CD14-positive monocyte (primary cell): ENCODE results near the gene TRIM7. TPM values are rescaled to one million over a fixed set of nuclear protein-coding genes. Genes with fewer than 3 reads are reported as not detected.

Source experiments
- DNase-seq, 3 donors: peaks; one replicate each; pipeline ENCODE4 v3.0.0-alpha.2; 2011 to 2022
- H2AFZ ChIP-seq: 2 replicates; pipeline ENCODE4 v1.6.0; 2012; ENCODE audit warnings: mild to moderate bottlenecking, low read depth, low read length, inconsistent platforms; ENCODE audit not compliant: insufficient read depth, poor library complexity, severe bottlenecking
- H3K27ac ChIP-seq, 2 donors: 1 replicate in 1 of 2; 2 replicates in 1 of 2; pipeline ENCODE4 v1.5.1; 2012 to 2013; ENCODE audit warnings: low read length in 2 of 2, control low read depth in 1 of 2, inconsistent platforms in 1 of 2, low read depth in 1 of 2, mild to moderate bottlenecking in 1 of 2
- H3K27me3 ChIP-seq, 2 donors: one replicate each; pipeline versions ENCODE4 v1.6.0 to v1.6.1; 2011 to 2013; ENCODE audit warnings: low read length in 2 of 2; ENCODE audit not compliant: control insufficient read depth in 2 of 2, insufficient read depth in 2 of 2
- H3K36me3 ChIP-seq, 2 donors: replicated peaks in 1 of 2; 1 replicate in 1 of 2; 2 replicates in 1 of 2; pipeline versions ENCODE4 v1.5.1 to v1.6.1; 2012 to 2013; ENCODE audit warnings: low read length in 2 of 2, control low read depth in 1 of 2, inconsistent platforms in 1 of 2, mild to moderate bottlenecking in 1 of 2; ENCODE audit not compliant: insufficient read depth in 2 of 2, control insufficient read depth in 1 of 2
- H3K4me1 ChIP-seq, 2 donors: 1 replicate in 1 of 2; 2 replicates in 1 of 2; pipeline versions ENCODE4 v1.5.1 to v1.6.1; 2012 to 2013; ENCODE audit warnings: low read length in 2 of 2, control low read depth in 1 of 2, inconsistent platforms in 1 of 2, mild to moderate bottlenecking in 1 of 2, moderate library complexity in 1 of 2; ENCODE audit not compliant: insufficient read depth in 2 of 2, control insufficient read depth in 1 of 2
- H3K4me2 ChIP-seq: replicated peaks from 2 replicates; pipeline ENCODE3; 2012; ENCODE audit warnings: low read length, moderate library complexity, mild to moderate bottlenecking; ENCODE audit not compliant: poor library complexity, severe bottlenecking; ENCODE audit errors: extremely low read depth
- H3K4me3 ChIP-seq, 3 experiments: fragments of 200-600 bp in 1 of 3; sonication (generic) in 1 of 3; replicated peaks in 1 of 3; 1 replicate in 2 of 3; 2 replicates in 1 of 3; pipeline ENCODE4 v1.5.1; 2011 to 2013; ENCODE audit warnings: low read length in 3 of 3, mild to moderate bottlenecking in 3 of 3, control low read depth in 2 of 3, low read depth in 2 of 3, inconsistent platforms in 1 of 3, moderate library complexity in 1 of 3
- H3K79me2 ChIP-seq: 2 replicates; pipeline ENCODE4 v1.6.0; 2012; ENCODE audit warnings: mild to moderate bottlenecking, control low read depth, inconsistent platforms, low read length, moderate library complexity; ENCODE audit not compliant: insufficient read depth
- H3K9ac ChIP-seq: 2 replicates; pipeline ENCODE4 v1.6.0; 2017; ENCODE audit warnings: low read length, mild to moderate bottlenecking; ENCODE audit not compliant: insufficient read depth, poor library complexity, severe bottlenecking
- H3K9me3 ChIP-seq, 2 donors: replicated peaks in 1 of 2; 1 replicate in 1 of 2; 2 replicates in 1 of 2; pipeline versions ENCODE4 v1.5.1 to v1.6.1; 2012 to 2013; ENCODE audit warnings: low read length in 2 of 2, control low read depth in 1 of 2; ENCODE audit not compliant: control insufficient read depth in 1 of 2, insufficient read depth in 1 of 2
- H4K20me1 ChIP-seq: 2 replicates; pipeline ENCODE4 v1.6.0; 2012; ENCODE audit warnings: mild to moderate bottlenecking, low read length, control low read depth, moderate library complexity; ENCODE audit not compliant: insufficient read depth
- H3K27ac Mint-ChIP-seq, 7 donors: one replicate each; pipeline ENCODE4 v1.8.0; 2020; ENCODE audit warnings: mild to moderate bottlenecking in 7 of 7, mixed read lengths in 7 of 7, moderate library complexity in 6 of 7, inconsistent platforms in 2 of 7
- H3K27me3 Mint-ChIP-seq, 3 donors: one replicate each; pipeline ENCODE4 v1.8.0; 2021 to 2022; ENCODE audit warnings: low read depth in 3 of 3, mild to moderate bottlenecking in 3 of 3, mixed read lengths in 3 of 3, moderate library complexity in 3 of 3, inconsistent platforms in 1 of 3
- H3K36me3 Mint-ChIP-seq, 2 donors: one replicate each; pipeline ENCODE4 v1.8.0; 2020; ENCODE audit warnings: mixed read lengths in 2 of 2, inconsistent platforms in 1 of 2, mild to moderate bottlenecking in 1 of 2
- H3K4me1 Mint-ChIP-seq: one replicate; pipeline ENCODE4 v1.8.0; 2020; ENCODE audit warnings: mild to moderate bottlenecking, mixed read lengths
- H3K4me3 Mint-ChIP-seq, 2 donors: one replicate each; pipeline ENCODE4 v1.8.0; 2020; ENCODE audit warnings: mild to moderate bottlenecking in 2 of 2, mixed read lengths in 2 of 2, moderate library complexity in 1 of 2
- H3K9me3 Mint-ChIP-seq, 7 donors: one replicate each; pipeline ENCODE4 v1.8.0; 2020 to 2022; ENCODE audit warnings: mixed read lengths in 7 of 7, mild to moderate bottlenecking in 6 of 7, moderate library complexity in 6 of 7, inconsistent platforms in 2 of 7
- CTCF ChIP-seq: fragments of 200-600 bp; IDR thresholded peaks from one replicate; pipeline ENCODE4 v1.8.0; 2022; ENCODE audit warnings: antibody characterized with exemption, mild to moderate bottlenecking
- WGBS: methylation state at CpG from one replicate; pipeline ENCODE4 v1.1.5; 2013; ENCODE audit warnings: missing lambda C conversion rate; ENCODE audit not compliant: insufficient coverage; 5-methylcytosine and 5-hydroxymethylcytosine counted together
- intact Hi-C, 2 donors: fragments of 100-400 bp; cut with micrococcal nuclease; formaldehyde crosslinking; loops; one replicate each; pipeline versions ENCODE4 v1.15.0 to v1.15.1; 2023
- polyA plus RNA-seq, 3 donors: library from polyadenylated mRNA; depleted of rRNA in 1 of 3; unstranded in 2 of 3; stranded (reverse) in 1 of 3; fragments of 300-500 nt in 2 of 3; fragments of >200 nt in 1 of 3; fragmentation: Illumina TruSeq in 2 of 3; gene quantifications; 1 replicate in 2 of 3; 2 replicates in 1 of 3; pipeline ENCODE4 v1.2.3, GENCODE V29; 2012 to 2021

Gene TRIM7
- polyA plus RNA-seq, 3 donors, result 9.5 to 12.8 (median 10.3) TPM

DNA sequence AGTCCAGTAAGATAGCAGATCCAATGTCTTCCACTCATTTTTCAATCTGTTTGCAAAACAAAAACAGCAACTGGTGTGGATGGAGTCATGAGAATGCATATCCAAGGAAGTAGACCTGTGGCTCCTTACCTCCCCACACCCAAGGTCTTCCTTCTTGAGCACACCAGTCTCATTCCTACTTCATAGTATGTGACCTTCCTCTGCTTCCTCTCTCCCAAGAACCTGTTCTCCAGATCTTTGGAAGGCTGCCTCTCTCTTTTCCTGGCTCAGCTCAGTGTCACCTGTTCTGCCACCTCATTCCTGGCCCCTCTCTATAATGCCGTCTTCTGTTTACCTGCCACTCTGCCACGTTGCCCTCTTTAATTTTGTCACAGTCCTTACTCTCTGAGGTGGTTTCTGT, 7.9 kb upstream of the TRIM7 start:
- intact Hi-C loops, result no loop called here
- DNase-seq, result no peak
- H3K4me3 Mint-ChIP-seq, result no peak overlapping the region
- Histone ChIP-seq H3K36me3 (no peaks in the 10 kb centered on the region), H3K9me3 (no peaks in the 10 kb centered on the region), H3K4me2 (no peak overlapping the region), H3K79me2 (no peaks in the 10 kb centered on the region), H3K4me3 (no peak overlapping the region), H3K27ac (no peak overlapping the region), H3K27me3 (peaks cover 12 to 32% of the 10 kb centered on the region in 2 donors), H3K4me1 (peaks cover 20 to 21% of the 10 kb centered on the region in 2 donors), H3K9ac (no peak overlapping the region), H4K20me1 (no peaks in the 10 kb centered on the region), H2AFZ (no peak overlapping the region)
- H3K9me3 Mint-ChIP-seq, result peaks cover 0 to 11% (median 2%) of the 10 kb centered on the region in 7 donors
- WGBS, result no CpG with 5 or more reads among the region's 2 CpGs
- no peak overlapping the region for H3K27ac Mint-ChIP-seq
- peaks cover 22% of the 10 kb centered on the region for H3K4me1 Mint-ChIP-seq
- peaks cover 26 to 32% (median 28%) of the 10 kb centered on the region in 3 donors for H3K27me3 Mint-ChIP-seq
- TF ChIP-seq CTCF, result no peak
- no peaks in the 10 kb centered on the region for H3K36me3 Mint-ChIP-seq

- no peak overlapping the region for H3K9ac ChIP-seq
- TF ChIP-seq CTCF, result no peak
- H3K4me1 Mint-ChIP-seq, result peaks cover 21% of the 10 kb centered on the region
- no peaks in the 10 kb centered on the region for H3K9me3 ChIP-seq
- no peaks in the 10 kb centered on the region for H3K36me3 ChIP-seq
- H3K9me3 Mint-ChIP-seq, result peaks cover 0 to 14% (median 3%) of the 10 kb centered on the region in 7 donors
- WGBS, result 96% methylated on average over 3 of the region's 6 CpGs
- H3K4me3 ChIP-seq, result no peak overlapping the region
- H3K27me3 Mint-ChIP-seq, result peaks cover 23 to 29% (median 28%) of the 10 kb centered on the region in 3 donors
- H3K27me3 ChIP-seq, result peaks cover 8 to 32% of the 10 kb centered on the region in 2 donors
- H3K4me1 ChIP-seq, result peaks cover 18 to 20% of the 10 kb centered on the region in 2 donors
- DNase-seq, result no peak
- no peak overlapping the region for H3K4me2 ChIP-seq
- peaks cover 0 to 3% of the 10 kb centered on the region in 2 donors for H3K36me3 Mint-ChIP-seq
- intact Hi-C loops, result no loop called here
- no peak overlapping the region for H2AFZ ChIP-seq
- no peak overlapping the region for H3K27ac ChIP-seq
- no peaks in the 10 kb centered on the region for H3K79me2 ChIP-seq
- no peak overlapping the region for H3K27ac Mint-ChIP-seq
- H4K20me1 ChIP-seq, result no peaks in the 10 kb centered on the region
- H3K4me3 Mint-ChIP-seq, result no peak overlapping the region
Measured at GRCh38 chr5:181212080-181212479, 7.1 kb upstream of the TRIM7 start.
